ENCODE results near the gene RAB7A. TPM values are rescaled to one million over a fixed set of nuclear protein-coding genes. Genes with fewer than 3 reads are reported as not detected.

Gene RAB7A
- polyA plus RNA-seq, 3 donors, result 291 to 332 (median 299) TPM

DNA sequence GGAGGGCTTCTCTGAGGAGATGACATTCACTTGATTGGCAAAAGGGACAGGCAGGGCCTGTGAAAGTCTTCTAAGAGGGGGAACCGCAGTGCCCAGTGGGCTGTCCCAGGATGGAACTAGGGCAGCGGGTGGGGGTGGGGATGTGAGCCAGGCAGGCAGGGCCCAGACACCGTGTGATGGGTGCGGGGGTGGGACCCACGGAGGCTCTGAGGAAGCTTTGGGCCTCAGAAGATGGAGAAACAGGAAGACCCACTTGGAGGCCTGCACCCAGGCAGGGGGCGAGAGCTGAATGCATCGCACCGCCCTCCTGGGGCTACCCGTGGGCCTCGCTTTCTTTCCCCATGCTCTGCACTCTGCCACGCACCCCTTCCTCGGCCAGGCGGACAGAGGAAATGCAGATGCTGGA is 120.5 kb downstream of the RAB7A start:
- DNase-seq (ENCODE audit: low read depth in 3 of 3, low spot score in 2 of 3), result no peak

DNA sequence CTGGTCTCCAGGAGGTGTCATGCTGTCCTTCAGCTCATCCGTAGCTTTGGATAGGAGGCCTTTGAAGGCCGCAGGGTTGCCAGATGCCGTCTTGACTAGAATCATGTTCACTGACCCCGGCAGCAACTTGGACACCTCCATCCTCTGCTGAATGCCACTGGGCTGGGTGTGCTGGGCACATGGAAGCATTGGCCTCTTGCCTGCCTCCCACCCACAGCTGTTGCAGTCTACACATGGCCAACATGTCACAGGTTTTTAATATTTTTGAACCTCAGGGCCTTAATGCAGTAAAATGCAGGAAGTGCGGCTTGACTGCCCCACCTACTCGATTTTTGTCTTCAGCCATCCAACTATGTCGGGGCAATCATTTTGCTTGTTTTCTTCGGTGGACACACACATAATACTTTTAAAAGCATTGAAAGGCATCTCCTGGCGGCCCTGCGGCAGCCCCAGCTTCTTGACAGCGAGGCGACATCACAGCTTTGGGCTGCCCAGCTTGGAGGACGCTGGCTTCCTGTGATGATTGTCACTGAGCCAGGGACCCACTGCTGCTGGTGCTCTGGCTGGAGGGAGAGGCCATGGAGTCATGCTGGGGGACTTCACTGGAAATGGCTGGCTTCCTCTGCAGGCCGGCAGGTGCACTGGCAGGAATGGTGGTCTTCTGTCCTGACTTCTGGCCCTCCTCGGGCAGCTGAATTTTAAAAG is 121.8 kb downstream of the RAB7A start:
- DNase-seq (ENCODE audit: low read depth in 3 of 3, low spot score in 2 of 3), result no peak

DNA sequence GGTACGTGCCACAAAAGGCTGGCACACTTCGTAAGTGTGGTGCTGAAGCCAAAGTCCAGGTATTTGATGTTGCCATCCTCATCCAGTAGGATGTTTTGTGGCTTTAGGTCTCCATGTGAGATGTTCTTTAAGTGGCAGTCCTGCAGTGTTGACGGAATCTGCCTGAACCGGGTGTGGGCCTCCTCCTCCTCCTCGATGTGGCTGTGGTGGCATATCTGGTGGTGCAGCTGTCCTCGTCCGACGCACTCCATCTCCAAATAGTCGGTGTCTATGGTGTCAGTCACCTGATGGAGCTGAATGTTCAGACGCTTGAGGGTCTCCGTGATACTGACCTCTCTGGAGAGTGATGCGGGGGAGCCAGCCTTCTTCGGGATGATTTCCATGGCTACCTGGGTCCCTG is 123.0 kb downstream of the RAB7A start:
- DNase-seq (ENCODE audit: low read depth in 3 of 3, low spot score in 2 of 3), result no peak

DNA sequence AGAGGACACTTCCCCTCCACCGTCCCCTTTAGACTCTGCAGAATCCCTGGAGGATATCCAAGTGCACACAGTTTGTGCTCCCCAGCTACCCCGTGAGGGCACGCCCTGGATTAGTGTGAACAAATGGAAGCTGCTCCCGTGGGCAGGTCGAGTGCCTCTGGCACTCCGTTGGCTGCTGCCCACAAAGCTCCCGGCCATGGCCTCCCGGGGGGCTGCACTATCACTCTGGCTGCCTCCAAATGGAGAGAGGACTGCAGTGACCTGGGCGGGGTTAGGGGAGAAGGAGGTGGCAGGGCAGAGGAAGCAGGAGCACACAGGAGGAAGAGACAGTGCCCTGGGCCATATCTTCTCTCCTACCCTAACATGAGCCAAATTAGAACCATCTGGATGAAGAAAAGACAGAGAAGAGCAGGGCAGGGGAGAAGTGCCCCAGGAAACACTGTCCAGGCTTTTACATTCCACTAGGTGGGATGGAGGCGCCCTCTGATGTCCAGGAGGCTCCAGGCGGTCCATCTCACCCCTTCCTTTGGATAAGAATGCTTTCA is 124.0 kb downstream of the RAB7A start:
- DNase-seq (ENCODE audit: low read depth in 3 of 3, low spot score in 2 of 3), result no peak

DNA sequence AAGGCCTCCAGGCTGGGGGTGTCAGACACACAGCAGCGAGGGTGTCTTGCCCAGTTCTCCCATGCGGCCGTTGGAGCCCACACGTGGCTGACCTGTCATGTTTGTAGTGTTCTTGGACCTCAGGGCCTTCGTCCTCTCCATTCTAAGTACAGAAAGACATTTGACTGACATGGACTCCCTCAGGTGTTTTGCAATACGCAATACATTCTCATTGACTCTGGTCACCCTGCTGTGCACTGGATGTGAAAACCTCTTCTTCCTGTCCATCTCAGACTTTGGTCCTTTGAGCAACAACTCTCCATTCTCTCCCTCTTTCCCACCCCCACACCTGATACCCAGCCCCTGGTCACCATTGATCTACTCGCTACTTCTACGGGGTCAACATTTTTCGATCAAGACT is 124.6 kb downstream of the RAB7A start:
- DNase-seq (ENCODE audit: low read depth in 3 of 3, low spot score in 2 of 3), result no peak

DNA sequence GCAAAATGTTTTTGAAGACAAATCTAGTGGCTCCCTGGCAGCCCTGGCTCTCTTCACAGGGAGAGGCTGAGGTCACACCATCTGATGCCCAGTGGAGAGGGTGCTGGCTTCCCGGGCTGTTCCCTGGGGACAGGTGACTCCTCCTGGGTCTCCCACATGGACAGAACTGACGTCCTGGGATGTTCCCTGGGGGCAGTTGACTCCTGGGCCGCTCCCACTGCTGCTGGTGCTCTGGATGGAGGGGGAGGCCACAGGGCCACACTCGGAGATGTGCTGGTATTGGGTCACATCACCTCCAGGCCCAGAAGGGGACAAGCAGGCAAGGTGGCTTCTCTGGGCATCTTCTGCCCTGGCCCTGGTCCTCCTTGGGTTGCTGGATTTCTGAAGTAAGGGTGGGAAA is 125.6 kb downstream of the RAB7A start:
- DNase-seq (ENCODE audit: low read depth in 3 of 3, low spot score in 2 of 3), result no peak

DNA sequence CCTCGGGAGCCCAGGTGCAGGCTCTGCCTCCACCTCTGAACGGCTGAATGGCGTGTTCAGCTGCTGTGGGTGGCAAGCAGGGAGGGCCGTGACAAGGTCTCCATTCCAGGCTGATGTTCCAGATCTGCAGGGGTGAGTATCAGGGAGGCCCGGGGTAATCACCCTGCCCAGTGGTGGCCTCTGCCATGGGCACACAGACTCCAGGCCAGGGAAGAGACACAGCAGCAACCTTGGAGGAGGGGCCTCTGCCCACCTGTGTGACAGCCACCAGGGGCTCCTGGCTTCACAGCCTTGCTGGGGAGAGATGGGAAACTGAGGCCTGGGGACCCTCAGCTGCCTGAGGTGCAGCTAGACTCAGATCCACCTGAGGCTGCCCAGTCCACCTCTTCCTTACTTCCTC is 127.8 kb downstream of the RAB7A start:
- DNase-seq (ENCODE audit: low read depth in 3 of 3, low spot score in 2 of 3), result no peak

DNA sequence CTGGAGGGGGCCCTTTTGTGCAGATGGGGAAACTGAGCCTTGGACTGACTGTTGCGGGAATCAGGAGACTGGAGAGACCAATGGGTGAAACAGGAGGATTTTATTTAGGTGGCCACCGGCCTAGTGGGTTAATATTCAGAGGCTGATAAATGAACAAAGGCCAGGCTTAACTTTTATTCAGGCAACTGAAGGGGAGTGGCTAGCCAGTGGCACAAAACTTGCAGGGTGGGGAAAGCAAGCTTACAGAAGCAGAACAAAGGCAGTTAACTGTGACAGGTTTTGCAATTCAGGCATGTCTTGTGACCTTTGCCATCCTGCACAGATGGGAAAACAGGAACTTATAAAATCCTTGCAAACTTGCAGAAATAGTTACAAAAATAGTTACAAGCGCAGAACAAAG is 128.5 kb downstream of the RAB7A start:
- DNase-seq (ENCODE audit: low read depth in 3 of 3, low spot score in 2 of 3), result no peak

DNA sequence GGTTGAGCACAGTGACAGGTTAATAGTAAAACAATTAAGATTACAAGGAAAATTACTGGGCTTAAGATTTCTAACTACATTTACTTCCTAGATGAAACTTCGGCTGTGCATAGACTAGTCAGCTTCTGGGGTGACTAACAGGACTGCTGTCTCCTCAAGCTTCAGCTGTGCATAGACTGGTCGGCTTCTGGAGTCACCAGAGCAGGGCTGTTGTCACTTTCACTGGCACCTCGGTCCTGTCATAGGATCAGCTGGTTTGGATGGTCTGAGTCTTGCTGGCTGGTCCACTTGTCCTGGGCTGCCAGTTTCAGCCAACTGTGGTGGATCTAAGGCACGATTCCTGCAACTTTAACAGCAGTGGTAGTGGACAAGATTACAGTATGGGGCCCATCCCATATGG is 129.6 kb downstream of the RAB7A start:
- DNase-seq (ENCODE audit: low read depth in 3 of 3, low spot score in 2 of 3), result no peak

DNA sequence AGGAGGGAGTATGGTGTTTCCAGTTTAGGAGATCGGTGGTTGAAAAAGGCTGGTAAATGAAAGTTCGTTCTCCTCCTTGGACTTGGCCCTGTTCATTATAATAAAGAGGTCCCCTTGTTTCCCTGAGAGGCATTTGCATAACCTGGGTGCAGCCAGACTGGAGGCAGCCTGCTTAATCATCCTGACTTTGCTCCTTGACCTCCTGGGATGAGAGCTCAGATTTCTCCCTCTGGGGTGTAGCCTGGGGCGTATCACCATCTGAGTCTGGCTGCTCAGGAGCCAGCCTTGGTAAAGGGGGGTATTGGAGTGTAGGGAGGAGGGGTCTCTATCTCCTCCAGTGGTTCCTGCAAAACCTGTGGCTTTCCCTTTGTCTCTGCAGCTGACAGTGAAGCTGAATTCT is 132.2 kb downstream of the RAB7A start:
- no peak for DNase-seq (ENCODE audit: low read depth in 3 of 3, low spot score in 2 of 3)

DNA sequence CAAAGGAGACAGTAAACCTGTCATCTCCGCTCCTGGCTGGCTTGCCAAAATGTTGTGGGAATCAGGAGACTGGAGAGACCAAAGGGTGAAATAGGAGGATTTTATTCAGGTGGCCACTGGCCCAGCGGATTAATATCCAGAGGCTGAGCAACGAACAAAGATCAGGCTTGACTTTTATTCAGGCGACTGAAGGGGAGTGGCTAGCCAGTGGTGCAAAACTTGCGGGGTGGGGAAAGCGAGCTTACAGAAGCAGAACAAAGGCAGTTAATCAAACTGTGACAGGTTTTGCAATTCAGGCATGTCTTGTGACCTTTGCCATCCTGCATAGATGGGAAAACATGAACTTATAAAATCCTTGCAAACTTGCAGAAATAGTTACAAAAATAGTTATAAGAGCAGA is 133.6 kb downstream of the RAB7A start:
- no peak for DNase-seq (ENCODE audit: low read depth in 3 of 3, low spot score in 2 of 3)

DNA sequence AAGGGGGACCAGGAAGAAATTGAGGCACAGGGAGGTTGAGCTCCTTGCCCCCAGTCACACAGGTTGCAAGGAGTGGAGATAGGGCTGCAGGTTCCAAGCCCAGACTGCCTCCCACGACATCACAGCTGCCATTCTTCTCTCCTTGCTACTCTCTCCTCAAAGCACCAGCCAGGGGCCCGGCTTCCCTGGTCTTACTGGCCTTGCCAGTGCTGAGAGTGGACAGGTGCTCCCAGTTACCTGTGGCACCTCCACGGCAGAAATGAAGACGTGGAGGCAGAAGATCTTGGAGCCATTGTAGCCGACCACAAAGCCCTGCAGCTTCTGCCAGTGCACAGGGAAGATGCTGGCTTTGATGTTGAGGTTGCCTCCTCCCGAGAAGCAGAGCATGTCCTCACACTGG is 135.5 kb downstream of the RAB7A start:
- DNase-seq (ENCODE audit: low read depth in 3 of 3, low spot score in 2 of 3), result no peak

DNA sequence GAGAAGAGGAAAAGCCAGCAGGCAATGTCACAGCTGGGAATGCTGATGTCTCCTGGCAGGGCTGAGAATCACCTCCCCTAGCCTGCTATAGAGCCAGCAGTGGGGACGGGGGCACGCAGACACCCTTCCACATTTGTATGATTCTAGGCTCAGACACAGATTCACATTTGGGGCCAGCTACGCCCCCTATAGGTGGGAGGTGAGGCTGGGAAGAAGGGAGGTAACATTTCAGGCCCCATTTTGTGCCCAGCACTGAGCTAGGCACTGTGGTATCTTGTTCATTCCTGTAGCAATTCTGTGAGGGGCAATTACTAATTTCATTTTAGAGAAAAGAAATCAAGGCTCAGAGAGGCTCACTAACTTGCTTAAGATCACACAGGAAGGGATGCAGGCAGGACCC is 137.6 kb downstream of the RAB7A start:
- DNase-seq (ENCODE audit: low read depth in 3 of 3, low spot score in 2 of 3), result no peak

Other genes starting within 250 kb of the RAB7A start
- 10 to 100 TPM; 28.4 to 38.9 (median 36.4) TPM for gene GATA2, start 233.0 kb upstream of the RAB7A start, polyA plus RNA-seq (ENCODE audit: insufficient read length in 3 of 3)
- 100 to 1,000 TPM; 217 to 243 (median 232) TPM for gene RPN1, start 75.4 kb upstream of the RAB7A start, polyA plus RNA-seq (ENCODE audit: insufficient read length in 3 of 3)
- gene ACAD9, start 153.4 kb downstream of the RAB7A start, polyA plus RNA-seq (ENCODE audit: insufficient read length in 3 of 3), result 10 to 100 TPM; 28.4 to 35.7 (median 34.5) TPM